K562 (cell line): ENCODE measurements around the gene CASP6. TPM values are rescaled to one million over a fixed set of nuclear protein-coding genes. Genes with fewer than 3 reads are reported as not detected.

Experiments
- C11orf30 ChIP-seq: fragments of 450-650 bp; IDR thresholded peaks from 2 replicates; pipeline ENCODE4 v1.6.1; 2016; ENCODE audit warnings: low read depth, mild to moderate bottlenecking
- CBFB ChIP-seq: sonication (generic); formaldehyde crosslinking; IDR thresholded peaks from 2 replicates; pipeline ENCODE4 v1.4.0; 2020; ENCODE audit warnings: mild to moderate bottlenecking, missing genetic modification reagents
- CUX1 ChIP-seq: fragments of 200-800 bp; sonication (Bioruptor generic); IDR thresholded peaks from 2 replicates; pipeline ENCODE4 v1.6.1; 2016; ENCODE audit warnings: missing genetic modification characterization, missing compliant biosample characterization
- ESRRA ChIP-seq: fragments of 450-650 bp; IDR thresholded peaks from 2 replicates; pipeline ENCODE4 v1.6.1; 2014; ENCODE audit warnings: low read depth, mild to moderate bottlenecking, moderate library complexity, borderline replicate concordance
- ETS2 ChIP-seq: IDR thresholded peaks from 2 replicates; pipeline ENCODE4 v1.6.1; 2016; ENCODE audit warnings: borderline replicate concordance, missing genetic modification characterization, mild to moderate bottlenecking, moderate library complexity, missing compliant biosample characterization; ENCODE audit not compliant: poor library complexity, severe bottlenecking
- FOSL1 ChIP-seq: fragments of 200-800 bp; sonication (Bioruptor generic); conservative IDR thresholded peaks from 2 replicates; pipeline ENCODE4 v1.6.1; 2016; ENCODE audit warnings: missing genetic modification characterization, missing compliant biosample characterization
- HEY1 ChIP-seq: fragments of 250-450 bp; sonication (Bioruptor Pico); IDR thresholded peaks from 2 replicates; pipeline ENCODE4 v1.5.0; 2020; ENCODE audit warnings: mild to moderate bottlenecking, moderate library complexity, borderline replicate concordance
- MAX ChIP-seq: sonication (generic); formaldehyde crosslinking; IDR thresholded peaks from 2 replicates; pipeline ENCODE4 v1.9.0; 2022; ENCODE audit warnings: mild to moderate bottlenecking, missing genetic modification reagents
- NFRKB ChIP-seq: fragments of 450-650 bp; IDR thresholded peaks from 2 replicates; pipeline ENCODE4 v1.6.1; 2016; ENCODE audit warnings: low read depth
- PRDM10 ChIP-seq: fragments of 450-650 bp; IDR thresholded peaks from 2 replicates; pipeline ENCODE4 v1.6.1; 2018; ENCODE audit not compliant: partially characterized antibody
- RFX1 ChIP-seq: fragments of 450-650 bp; IDR thresholded peaks from 2 replicates; pipeline ENCODE4 v1.6.1; 2016; ENCODE audit warnings: mild to moderate bottlenecking, moderate library complexity
- TBP ChIP-seq: optimal IDR thresholded peaks from 2 replicates; pipeline ENCODE3; 2011; ENCODE audit warnings: low read depth, low read length, improper control_type of control experiment
- TCF7L2 ChIP-seq: fragments of 150-350 bp; IDR thresholded peaks from 2 replicates; pipeline ENCODE4 v1.6.1; 2016; ENCODE audit warnings: low read depth, mild to moderate bottlenecking, low read length, moderate library complexity
- ZNF24 ChIP-seq: fragments of 450-650 bp; IDR thresholded peaks from 2 replicates; pipeline ENCODE4 v1.6.1; 2016
- ZNF696 ChIP-seq: fragments of 250-450 bp; sonication (Bioruptor Pico); conservative IDR thresholded peaks from 2 replicates; pipeline ENCODE4 v1.4.0; 2020; ENCODE audit warnings: mild to moderate bottlenecking, moderate library complexity
- ZNF717 ChIP-seq: fragments of 250-450 bp; sonication (Bioruptor Pico); IDR thresholded peaks from 2 replicates; pipeline ENCODE4 v1.5.0; 2021
- ZNF740 ChIP-seq, 3 experiments: fragments of 200-800 bp in 1 of 3; sonication (Bioruptor generic) in 1 of 3; sonication (generic) in 1 of 3; formaldehyde crosslinking in 1 of 3; IDR thresholded peaks; 2 replicates each; pipeline versions ENCODE4 v1.6.1 to v1.8.0; 2016 to 2022; ENCODE audit warnings: mild to moderate bottlenecking in 2 of 3, missing compliant biosample characterization in 2 of 3, missing genetic modification characterization in 2 of 3, missing genetic modification reagents in 1 of 3
- ZNF764 ChIP-seq: fragments of 250-450 bp; sonication (Bioruptor Pico); IDR thresholded peaks from 2 replicates; pipeline ENCODE4 v1.4.0; 2020; ENCODE audit warnings: low read depth, mild to moderate bottlenecking, moderate library complexity
- polyA plus RNA-seq, 8 experiments: library from polyadenylated mRNA; depleted of rRNA in 4 of 8; stranded (reverse) in 5 of 8; unstranded in 3 of 8; fragments of >200 nt; fragmentation: Nextera tagmentation in 2 of 8; fragmentation: Illumina TruSeq in 1 of 8; extraction: Ambion mirVana in 2 of 8; extraction: Trizol in 1 of 8; gene quantifications; 2 replicates each; pipeline versions ENCODE4 v1.2.1 to v1.2.3, GENCODE V29; 2011 to 2014; ENCODE audit warnings: inconsistent platforms in 1 of 8, missing spikeins in 1 of 8
- total RNA-seq, 7 experiments: library from RNA; depleted of rRNA in 6 of 7; stranded (reverse); fragments of >200 nt in 6 of 7; fragmentation: Illumina TruSeq in 2 of 7; extraction: Trizol in 2 of 7; gene quantifications; 2 replicates each; pipeline versions ENCODE4 v1.2.1 to v1.2.3, GENCODE V29; 2011 to 2021; ENCODE audit warnings: low replicate concordance in 1 of 7

Gene CASP6
- total and polyA plus RNA-seq, 9 of the 15 experiments (the other 6 are each of a cell fraction or from before 2014, with no cell fraction given) = 20.8 to 72.7 (median 39.1) TPM

GRCh38 chr4:109729117-109729717, 26.0 kb upstream of the CASP6 start (continued):
- TF ChIP-seq ETS2 (no peak), FOSL1 (tag) (no peak), CBFB (peak; percentile 52; the same call in 1 of the 2 replicates), ZNF24 (0 out of 2 replicates have a peak, but pooled peaks have one; percentile 22), ESRRA (no peak), ZNF696 (CRISPR knock-in tag) (no peak), HEY1 (CRISPR knock-in tag) (no peak), ZNF740 (CRISPR knock-in tag; IDR thresholded peaks at IDR 0.05) (peak; percentile 71; the same call in 1 of the 2 replicates), ZNF740 (tag; IDR thresholded peaks at IDR 0.05) (peak in 1 of 2 experiments; percentile 56; a peak in 1 of 4 replicates), TBP (no peak), RFX1 (no peak), TCF7L2 (no peak), NFRKB (0 out of 2 replicates have a peak, but pooled peaks have one; percentile 38), C11orf30 (no peak), ZNF717 (CRISPR knock-in tag) (0 out of 2 replicates have a peak, but pooled peaks have one; percentile 52), CUX1 (CRISPR knock-in tag) (no peak), ZNF764 (no peak), PRDM10 (peak; percentile 63), MAX (CRISPR knock-in tag) (peak; percentile 36; the same call in 1 of the 2 replicates)
